22Rv1 (cell line): ENCODE results near the gene MAPK14.

ENCODE experiments used
- ZFX ChIP-seq: fragments of 450-650 bp; IDR thresholded peaks from 2 replicates; pipeline ENCODE4 v1.6.1; 2017; ENCODE audit warnings: antibody characterized with exemption, borderline replicate concordance
- TF ChIP-seq, protein P1 (sequence below): fragments of 450-650 bp; IDR thresholded peaks from 2 replicates; pipeline ENCODE4 v1.5.1; 2017; ENCODE audit warnings: mild to moderate bottlenecking

DNA sequence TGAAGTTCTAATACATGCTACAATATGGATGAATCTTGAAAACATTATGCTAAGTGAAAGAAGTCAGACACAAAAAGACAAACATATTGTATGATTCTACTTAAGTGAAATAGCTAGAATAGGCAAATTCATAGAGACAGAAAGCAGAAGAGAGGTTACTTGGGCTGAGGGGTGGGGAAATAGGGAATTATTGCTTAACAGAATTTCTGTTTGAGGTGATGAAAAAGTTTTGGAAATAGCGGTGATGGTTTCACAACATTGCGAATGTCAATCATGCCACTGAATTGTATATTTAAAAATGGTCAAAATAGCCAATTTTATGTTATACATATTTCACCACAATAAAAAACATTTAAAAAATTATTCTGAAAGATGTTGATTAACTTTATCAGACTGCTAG is 9.3 kb upstream of the MAPK14 start:
- TF ChIP-seq, protein P1, sequence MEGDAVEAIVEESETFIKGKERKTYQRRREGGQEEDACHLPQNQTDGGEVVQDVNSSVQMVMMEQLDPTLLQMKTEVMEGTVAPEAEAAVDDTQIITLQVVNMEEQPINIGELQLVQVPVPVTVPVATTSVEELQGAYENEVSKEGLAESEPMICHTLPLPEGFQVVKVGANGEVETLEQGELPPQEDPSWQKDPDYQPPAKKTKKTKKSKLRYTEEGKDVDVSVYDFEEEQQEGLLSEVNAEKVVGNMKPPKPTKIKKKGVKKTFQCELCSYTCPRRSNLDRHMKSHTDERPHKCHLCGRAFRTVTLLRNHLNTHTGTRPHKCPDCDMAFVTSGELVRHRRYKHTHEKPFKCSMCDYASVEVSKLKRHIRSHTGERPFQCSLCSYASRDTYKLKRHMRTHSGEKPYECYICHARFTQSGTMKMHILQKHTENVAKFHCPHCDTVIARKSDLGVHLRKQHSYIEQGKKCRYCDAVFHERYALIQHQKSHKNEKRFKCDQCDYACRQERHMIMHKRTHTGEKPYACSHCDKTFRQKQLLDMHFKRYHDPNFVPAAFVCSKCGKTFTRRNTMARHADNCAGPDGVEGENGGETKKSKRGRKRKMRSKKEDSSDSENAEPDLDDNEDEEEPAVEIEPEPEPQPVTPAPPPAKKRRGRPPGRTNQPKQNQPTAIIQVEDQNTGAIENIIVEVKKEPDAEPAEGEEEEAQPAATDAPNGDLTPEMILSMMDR = no peak
- TF ChIP-seq ZFX = no peak
